ENCODE results near the gene MCM8.

DNA sequence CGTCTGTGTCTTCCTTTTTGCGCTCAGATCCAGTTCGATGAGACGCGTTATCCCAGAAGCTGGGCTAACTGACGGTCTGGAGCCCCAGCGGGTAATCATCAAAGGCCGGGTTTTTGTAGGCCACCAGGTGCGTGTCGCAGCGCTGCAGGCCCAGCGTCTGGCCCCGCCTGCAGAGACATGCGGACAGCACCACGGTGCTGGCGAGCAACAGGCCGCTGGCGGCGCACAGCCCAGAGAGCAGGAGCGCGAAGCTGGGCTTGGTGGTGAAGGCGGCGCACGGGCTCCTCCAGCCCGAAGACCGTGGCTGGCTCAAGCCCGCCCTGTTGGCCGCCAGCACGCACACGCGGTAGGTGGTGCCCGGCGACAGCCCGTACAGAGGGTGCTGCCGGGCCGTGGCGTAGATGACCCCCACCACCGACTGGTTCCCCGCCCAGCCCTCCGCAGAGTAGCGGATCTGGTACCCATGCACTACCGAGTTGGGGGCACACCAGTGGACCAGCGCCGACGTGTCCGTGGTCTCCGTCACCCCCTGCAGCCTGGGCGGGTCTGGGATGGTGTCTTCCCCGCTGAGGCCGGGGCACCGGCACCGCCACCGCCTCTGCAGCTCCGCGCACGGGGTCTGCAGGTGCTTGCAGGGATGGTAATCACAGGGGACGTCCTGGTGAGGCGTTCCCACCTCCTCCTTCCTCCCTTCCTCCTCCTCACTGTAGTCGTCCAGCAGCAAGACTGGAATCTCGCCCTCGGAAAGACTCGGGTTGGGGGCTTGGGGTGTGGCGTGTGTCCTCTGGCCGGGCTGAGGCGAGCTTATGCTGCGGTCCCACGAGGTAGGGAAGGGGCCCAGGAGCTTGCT, 90.7 kb downstream of the MCM8 start:
- TF ChIP-seq, protein P1, sequence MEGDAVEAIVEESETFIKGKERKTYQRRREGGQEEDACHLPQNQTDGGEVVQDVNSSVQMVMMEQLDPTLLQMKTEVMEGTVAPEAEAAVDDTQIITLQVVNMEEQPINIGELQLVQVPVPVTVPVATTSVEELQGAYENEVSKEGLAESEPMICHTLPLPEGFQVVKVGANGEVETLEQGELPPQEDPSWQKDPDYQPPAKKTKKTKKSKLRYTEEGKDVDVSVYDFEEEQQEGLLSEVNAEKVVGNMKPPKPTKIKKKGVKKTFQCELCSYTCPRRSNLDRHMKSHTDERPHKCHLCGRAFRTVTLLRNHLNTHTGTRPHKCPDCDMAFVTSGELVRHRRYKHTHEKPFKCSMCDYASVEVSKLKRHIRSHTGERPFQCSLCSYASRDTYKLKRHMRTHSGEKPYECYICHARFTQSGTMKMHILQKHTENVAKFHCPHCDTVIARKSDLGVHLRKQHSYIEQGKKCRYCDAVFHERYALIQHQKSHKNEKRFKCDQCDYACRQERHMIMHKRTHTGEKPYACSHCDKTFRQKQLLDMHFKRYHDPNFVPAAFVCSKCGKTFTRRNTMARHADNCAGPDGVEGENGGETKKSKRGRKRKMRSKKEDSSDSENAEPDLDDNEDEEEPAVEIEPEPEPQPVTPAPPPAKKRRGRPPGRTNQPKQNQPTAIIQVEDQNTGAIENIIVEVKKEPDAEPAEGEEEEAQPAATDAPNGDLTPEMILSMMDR (IDR thresholded peaks at IDR 0.05; ENCODE audit: insufficient read depth, low read length), result no peak
- no peak for TF ChIP-seq POLR2AphosphoS5 (IDR thresholded peaks at IDR 0.05; ENCODE audit: low read depth)

Data from HL-60 (cell line).